ENCODE measurements around the gene ASCC1. TPM values are rescaled to one million over a fixed set of nuclear protein-coding genes. Genes with fewer than 3 reads are reported as not detected.
"Not testable (repeated sequence)": the region's sequence is repeated elsewhere in the genome, so short reads cannot be mapped to it uniquely, and the experiment has no call there.

Gene ASCC1
- total RNA-seq, 1 donor, result 41.0 TPM

GRCh38 chr10:72156223-72156622 lies 59.9 kb downstream of the ASCC1 start:
- DNase-seq (ENCODE audit: low read depth), result no peak
- H3K4me3 ChIP-seq (ENCODE audit: low read depth, low read length), result no peak overlapping the region
- no peak for TF ChIP-seq CTCF (IDR thresholded peaks at IDR 0.05; ENCODE audit: insufficient read depth, low read depth, low read length)

GRCh38 chr10:72152286-72152685 lies 63.8 kb downstream of the ASCC1 start:
- no peak overlapping the region for H3K4me3 ChIP-seq (ENCODE audit: low read depth, low read length)
- no peak for TF ChIP-seq CTCF (IDR thresholded peaks at IDR 0.05; ENCODE audit: insufficient read depth, low read depth, low read length)
- no peak for DNase-seq (ENCODE audit: low read depth)

GRCh38 chr10:72150746-72151478 lies 65.2 kb downstream of the ASCC1 start:
- not testable (repeated sequence) for H3K4me3 ChIP-seq (ENCODE audit: low read depth, low read length); DNase-seq (ENCODE audit: low read depth)

GRCh38 chr10:72147324-72147584 lies 68.8 kb downstream of the ASCC1 start:
- H3K4me3 ChIP-seq (ENCODE audit: low read depth, low read length); DNase-seq (ENCODE audit: low read depth): not testable (repeated sequence)

- DNase-seq (ENCODE audit: low read depth), result no peak
- no peak for TF ChIP-seq CTCF (IDR thresholded peaks at IDR 0.05; ENCODE audit: insufficient read depth, low read depth, low read length)
Measured at GRCh38 chr10:72146559-72147323, 69.3 kb downstream of the ASCC1 start.

GRCh38 chr10:72146071-72146470 lies 70.0 kb downstream of the ASCC1 start:
- DNase-seq (ENCODE audit: low read depth), result no peak
- H3K4me3 ChIP-seq (ENCODE audit: low read depth, low read length), result no peak overlapping the region
- no peak for TF ChIP-seq CTCF (IDR thresholded peaks at IDR 0.05; ENCODE audit: insufficient read depth, low read depth, low read length)

More at GRCh38 chr10:72146559-72147323, 69.3 kb downstream of the ASCC1 start:
- no peak overlapping the region for H3K4me3 ChIP-seq (ENCODE audit: low read depth, low read length)

- no peak for DNase-seq (ENCODE audit: low read depth)
- H3K4me3 ChIP-seq (ENCODE audit: low read depth, low read length), result no peak overlapping the region
Measured at GRCh38 chr10:72145657-72146056, 70.4 kb downstream of the ASCC1 start.

More at GRCh38 chr10:72145657-72146056, 70.4 kb downstream of the ASCC1 start:
- TF ChIP-seq CTCF (IDR thresholded peaks at IDR 0.05; ENCODE audit: insufficient read depth, low read depth, low read length), result no peak

All from fibroblast of villous mesenchyme (primary cell).